Activated CD4-positive, alpha-beta T cell treated with anti-CD3 and anti-CD28 coated beads for 24 hours (primary cell): ENCODE measurements around the gene CNTN5.

Source experiments
- DNase-seq, 2 donors: peaks; one replicate each; pipeline ENCODE4 v3.0.0-alpha.2; 2020; ENCODE audit warnings: low read depth in 2 of 2

The CNTN5 gene

GRCh38 chr11:99391245-99391644 is 370.5 kb downstream of the CNTN5 start:
- DNase-seq: no peak

- no peak for DNase-seq
Observed at GRCh38 chr11:99406345-99406744, 385.6 kb downstream of the CNTN5 start.

GRCh38 chr11:99410636-99411035 is 389.9 kb downstream of the CNTN5 start:
- no peak for DNase-seq

GRCh38 chr11:99418927-99419720 is 398.4 kb downstream of the CNTN5 start:
- no peak for DNase-seq

- DNase-seq: no peak
Observed at GRCh38 chr11:99419991-99420390, 399.2 kb downstream of the CNTN5 start.

- DNase-seq: no peak
Observed at GRCh38 chr11:99422581-99423427, 402.1 kb downstream of the CNTN5 start.

- DNase-seq: no peak
Observed at GRCh38 chr11:99423428-99423983, 402.8 kb downstream of the CNTN5 start.

- DNase-seq: no peak
Observed at GRCh38 chr11:99424313-99425084, 403.8 kb downstream of the CNTN5 start.

- DNase-seq: no peak
Observed at GRCh38 chr11:99425596-99425995, 404.8 kb downstream of the CNTN5 start.

- no peak for DNase-seq
Observed at GRCh38 chr11:99432677-99433076, 411.9 kb downstream of the CNTN5 start.

- no peak for DNase-seq
Observed at GRCh38 chr11:99443276-99443675, 422.5 kb downstream of the CNTN5 start.

GRCh38 chr11:99446400-99446799 is 425.7 kb downstream of the CNTN5 start:
- DNase-seq: no peak

- DNase-seq: no peak
Observed at GRCh38 chr11:99449345-99449744, 428.6 kb downstream of the CNTN5 start.

GRCh38 chr11:99452075-99452474 is 431.3 kb downstream of the CNTN5 start:
- DNase-seq: no peak

- DNase-seq: no peak
Observed at GRCh38 chr11:99461913-99462312, 441.2 kb downstream of the CNTN5 start.

GRCh38 chr11:99464985-99465384 is 444.2 kb downstream of the CNTN5 start:
- no peak for DNase-seq

- no peak for DNase-seq
Observed at GRCh38 chr11:99489581-99489980, 468.8 kb downstream of the CNTN5 start.

- no peak for DNase-seq
Observed at GRCh38 chr11:99494065-99494464, 473.3 kb downstream of the CNTN5 start.

- DNase-seq: no peak
Observed at GRCh38 chr11:99501655-99502054, 480.9 kb downstream of the CNTN5 start.

GRCh38 chr11:99505316-99505715 is 484.6 kb downstream of the CNTN5 start:
- DNase-seq: no peak

- DNase-seq: no peak
Observed at GRCh38 chr11:99505831-99506230, 485.1 kb downstream of the CNTN5 start.

GRCh38 chr11:99509863-99510262 is 489.1 kb downstream of the CNTN5 start:
- DNase-seq: no peak
